Esophagus (tissue), 2 donors: Measurements from ENCODE around the gene SLC52A1. TPM values are rescaled to one million over a fixed set of nuclear protein-coding genes. Genes with fewer than 3 reads are reported as not detected.
A peak's percentile ranks its signal among the peaks of the same experiment; 100 is the strongest.
"Not testable (repeated sequence)": the region's sequence is repeated elsewhere in the genome, so short reads cannot be mapped to it uniquely, and the experiment has no call there.

Source experiments
- H3K27ac ChIP-seq, 2 donors: one replicate each; pipeline ENCODE4 v1.5.1; 2013; ENCODE audit warnings: low read depth in 2 of 2, mild to moderate bottlenecking in 2 of 2, inconsistent platforms in 1 of 2, low read length in 1 of 2, moderate library complexity in 1 of 2
- H3K27me3 ChIP-seq, 2 donors: one replicate each; pipeline ENCODE4 v1.6.1; 2013; ENCODE audit warnings: low read length in 2 of 2, control low read depth in 1 of 2, mild to moderate bottlenecking in 1 of 2; ENCODE audit not compliant: insufficient read depth in 2 of 2, control insufficient read depth in 1 of 2
- H3K36me3 ChIP-seq, 2 donors: one replicate each; pipeline ENCODE4 v1.6.1; 2013; ENCODE audit warnings: low read length in 1 of 2; ENCODE audit not compliant: control insufficient read depth in 2 of 2, insufficient read depth in 2 of 2
- H3K4me1 ChIP-seq, 2 donors: one replicate each; pipeline ENCODE4 v1.6.1; 2013; ENCODE audit warnings: low read length in 1 of 2; ENCODE audit not compliant: control insufficient read depth in 2 of 2, insufficient read depth in 2 of 2
- H3K4me3 ChIP-seq, 2 donors: one replicate each; pipeline ENCODE4 v1.5.1; 2013; ENCODE audit warnings: low read length in 2 of 2, mild to moderate bottlenecking in 2 of 2, low read depth in 1 of 2, moderate library complexity in 1 of 2
- H3K9me3 ChIP-seq, 2 donors: one replicate each; pipeline ENCODE4 v1.6.1; 2013; ENCODE audit warnings: mild to moderate bottlenecking in 2 of 2, low read depth in 1 of 2, low read length in 1 of 2, moderate library complexity in 1 of 2; ENCODE audit not compliant: control insufficient read depth in 2 of 2, insufficient read depth in 1 of 2
- whole genome bisulfite sequencing, 2 donors: extraction: QIAGEN DNeasy Blood & Tissue Kit; methylation state at CpG; one replicate each; pipeline ENCODE4 v1.1.7; 2013; 5-methylcytosine and 5-hydroxymethylcytosine counted together
- polyA plus RNA-seq, 2 donors: library from polyadenylated mRNA; stranded (reverse); fragments of 200-250 nt; gene quantifications; one replicate each; pipeline ENCODE4 v1.2.3, GENCODE V29; 2013
- donor health status: healthy with polysubstance abuse.
- donor health status: Bipolar disorder and iron deficiency.

SLC52A1 gene
- 1 to 10 TPM in 1 of 2 donors, under 1 TPM in 1; 0.92 to 3.1 TPM for polyA plus RNA-seq

- H3K9me3 ChIP-seq, result no peaks in the 10 kb centered on the region
- peak within 1 kb of the TSS; percentile 26 to 44 for H3K4me3 ChIP-seq
- H3K27me3 ChIP-seq, result no peaks in the 10 kb centered on the region
- peaks cover 0 to 2% of the 10 kb centered on the region in 2 donors for H3K4me1 ChIP-seq
- H3K27ac ChIP-seq, result no peak within 1 kb of the TSS
- peaks cover 0 to 3% of the 10 kb centered on the region in 2 donors for H3K36me3 ChIP-seq
- WGBS, 2 donors, result 3 to 7% methylated on average over 23 to 24 of the region's 24 CpGs
Observed at GRCh38 chr17:5035315-5035714, at the start of gene SLC52A1. SLC52A1 (minus strand) TSS chr17:5035426; CDS start chr17:5034606, 820 bp downstream.

DNA sequence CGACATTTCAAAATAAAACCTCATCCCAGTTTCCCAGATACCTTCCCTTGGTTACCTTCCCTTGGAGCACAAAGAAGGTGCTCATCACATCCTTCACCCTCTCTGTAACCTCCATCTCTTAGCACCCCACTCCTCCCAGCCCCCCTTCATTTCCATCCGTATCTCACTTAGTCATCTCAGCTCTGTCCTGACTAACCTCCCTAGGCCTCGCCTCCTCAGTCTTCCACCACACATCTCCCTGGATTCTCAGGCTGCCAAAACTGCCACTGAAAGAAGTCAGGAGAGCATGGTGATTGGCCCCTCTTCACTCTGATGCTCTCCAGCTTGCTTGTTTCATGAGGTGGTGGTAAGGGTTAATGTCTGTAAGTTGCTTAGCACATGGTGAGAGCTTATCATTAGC is 45.4 kb upstream of the SLC52A1 start:
- Histone ChIP-seq H3K27ac (no peak overlapping the region), H3K36me3 (peaks cover 0 to 3% of the 10 kb centered on the region in 2 donors), H3K4me1 (peaks cover 4 to 8% of the 10 kb centered on the region in 2 donors), H3K4me3 (no peak overlapping the region), H3K27me3 (no peaks in the 10 kb centered on the region), H3K9me3 (peaks cover 0 to 2% of the 10 kb centered on the region in 2 donors)
- 84 to 91% methylated on average over 3 of the region's 3 CpGs for WGBS, 2 donors

- Histone ChIP-seq H3K9me3 (peaks cover 0 to 2% of the 10 kb centered on the region in 2 donors), H3K4me3 (peak within 1 kb of the TSS; percentile 78 to 86), H3K36me3 (peaks cover 0 to 3% of the 10 kb centered on the region in 2 donors), H3K27me3 (no peaks in the 10 kb centered on the region), H3K27ac (peak within 1 kb of the TSS; percentile 78 to 86), H3K4me1 (peaks cover 4 to 8% of the 10 kb centered on the region in 2 donors)
- 1% methylated on average over 63 to 75 of the region's 75 CpGs for WGBS, 2 donors
Observed at GRCh38 chr17:5078106-5079028, 43.1 kb upstream of the SLC52A1 start, which contains the start of gene ZFP3. ZFP3 (plus strand) TSS chr17:5078467; CDS start chr17:5091505, 13,038 bp downstream.

GRCh38 chr17:5077781-5078105 is 42.5 kb upstream of the SLC52A1 start:
- peaks cover 0 to 3% of the 10 kb centered on the region in 2 donors for H3K36me3 ChIP-seq
- peak overlapping the region; percentile 78 to 86 for H3K27ac ChIP-seq
- H3K27me3 ChIP-seq, result no peaks in the 10 kb centered on the region
- WGBS, 2 donors, result 21 to 26% methylated on average over 14 of the region's 14 CpGs
- H3K9me3 ChIP-seq, result peaks cover 0 to 2% of the 10 kb centered on the region in 2 donors
- H3K4me3 ChIP-seq, result peak overlapping the region; percentile 78 to 86
- peaks cover 4 to 8% of the 10 kb centered on the region in 2 donors for H3K4me1 ChIP-seq

GRCh38 chr17:5077275-5077674 is 42.0 kb upstream of the SLC52A1 start:
- not testable (repeated sequence) for H3K36me3 ChIP-seq, H3K9me3 ChIP-seq, H3K27me3 ChIP-seq, H3K4me1 ChIP-seq
- 97 to 98% methylated on average over 24 of the region's 24 CpGs for WGBS, 2 donors
- H3K4me3 ChIP-seq, result peak overlapping the region in 1 of 2 donors; percentile 78
- H3K27ac ChIP-seq, result peak overlapping the region; percentile 78 to 86

GRCh38 chr17:5075472-5075871 is 40.2 kb upstream of the SLC52A1 start:
- not testable (repeated sequence) for H3K9me3 ChIP-seq, H3K27ac ChIP-seq, H3K27me3 ChIP-seq, H3K36me3 ChIP-seq, H3K4me1 ChIP-seq, H3K4me3 ChIP-seq
- WGBS, 2 donors, result 84 to 85% methylated on average over 4 of the region's 5 CpGs

GRCh38 chr17:5069724-5070123 is 34.5 kb upstream of the SLC52A1 start:
- Histone ChIP-seq H3K27me3 (no peaks in the 10 kb centered on the region), H3K4me1 (no peaks in the 10 kb centered on the region), H3K27ac (no peak overlapping the region), H3K9me3 (no peaks in the 10 kb centered on the region), H3K36me3 (no peaks in the 10 kb centered on the region), H3K4me3 (no peak overlapping the region)
- 74 to 90% methylated on average over 4 of the region's 4 CpGs for WGBS, 2 donors

GRCh38 chr17:5068236-5068635 is 33.0 kb upstream of the SLC52A1 start:
- Histone ChIP-seq H3K4me3 (no peak overlapping the region), H3K9me3 (no peaks in the 10 kb centered on the region), H3K27ac (no peak overlapping the region), H3K36me3 (no peaks in the 10 kb centered on the region), H3K27me3 (no peaks in the 10 kb centered on the region), H3K4me1 (no peaks in the 10 kb centered on the region)
- 87 to 94% methylated on average over 3 of the region's 3 CpGs for WGBS, 2 donors

GRCh38 chr17:5065227-5065744 is 30.1 kb upstream of the SLC52A1 start:
- Histone ChIP-seq H3K9me3 (no peaks in the 10 kb centered on the region), H3K36me3 (no peaks in the 10 kb centered on the region), H3K27ac (no peak overlapping the region), H3K27me3 (no peaks in the 10 kb centered on the region), H3K4me3 (no peak overlapping the region), H3K4me1 (no peaks in the 10 kb centered on the region)
- WGBS, 2 donors, result 68% methylated on average over 1 of the region's 1 CpG
